ENCODE data around the gene UBFD1.

DNA sequence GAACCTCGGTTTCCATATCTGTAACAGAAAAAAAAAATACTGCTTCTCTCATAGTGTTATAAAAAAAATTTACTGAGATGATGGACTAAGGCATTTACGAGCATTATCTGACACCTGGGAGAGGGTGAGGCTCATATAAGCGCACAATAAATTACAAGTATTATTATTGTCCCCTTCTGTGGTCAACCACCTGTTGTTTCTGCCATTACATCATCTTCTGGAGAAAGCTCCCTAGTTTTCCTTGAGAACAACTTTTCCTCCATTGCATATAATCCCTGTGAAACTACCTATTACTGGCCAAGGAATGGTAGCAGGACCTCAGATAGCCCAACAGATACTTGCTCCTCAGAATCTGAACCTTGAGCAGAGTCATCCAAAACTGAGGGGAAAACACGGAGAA is 35.6 kb upstream of the UBFD1 start:
- TF ChIP-seq POLR2A (IDR thresholded peaks at IDR 0.05; ENCODE audit: low read length): no peak
- TF ChIP-seq GATA1 (IDR thresholded peaks at IDR 0.05; ENCODE audit: low read depth, low read length): no peak
